ENCODE measurements around the gene DHRS1.

GRCh38 chr14:24260780-24261157 lies 38.8 kb downstream of the DHRS1 start:
- no peak for TF ChIP-seq REST (IDR thresholded peaks at IDR 0.05; ENCODE audit: insufficient read depth in 1 of 2, low read depth in 2 of 2, low read length in 2 of 2)
- TF ChIP-seq POLR2AphosphoS5 (IDR thresholded peaks at IDR 0.05; ENCODE audit: low read depth, low read length), result no peak

Measured in PFSK-1 (cell line).